Hypothalamus (tissue), 51 donors: ENCODE results near the gene SYN1.

Experiments
- DNase-seq, 51 donors: peaks; one replicate each; lab custom pipeline; 2025; lab: John Stamatoyannopoulos, UW

Gene SYN1

GRCh38 chrX:47574547-47575301 is 44.9 kb downstream of the SYN1 start:
- no peak for DNase-seq

GRCh38 chrX:47574076-47574546 is 45.5 kb downstream of the SYN1 start:
- no peak for DNase-seq

- DNase-seq: no peak
Measured at GRCh38 chrX:47573341-47574075, 46.1 kb downstream of the SYN1 start.

GRCh38 chrX:47572773-47573340 is 46.8 kb downstream of the SYN1 start:
- DNase-seq: no peak

- DNase-seq: no peak
Measured at GRCh38 chrX:47571896-47572295, 47.8 kb downstream of the SYN1 start.

GRCh38 chrX:47571215-47571614 is 48.4 kb downstream of the SYN1 start:
- no peak for DNase-seq

GRCh38 chrX:47570794-47571193 is 48.9 kb downstream of the SYN1 start:
- no peak for DNase-seq

- DNase-seq: no peak
Measured at GRCh38 chrX:47568656-47569295, 50.9 kb downstream of the SYN1 start.

- no peak for DNase-seq
Measured at GRCh38 chrX:47566841-47567240, 52.8 kb downstream of the SYN1 start.

- DNase-seq: no peak
Measured at GRCh38 chrX:47564438-47565085, 55.1 kb downstream of the SYN1 start.

- DNase-seq: no peak
Measured at GRCh38 chrX:47563801-47564315, 55.8 kb downstream of the SYN1 start.

GRCh38 chrX:47562615-47563243 is 56.9 kb downstream of the SYN1 start:
- DNase-seq: peak in 1 of 51 donors; percentile 3

GRCh38 chrX:47561659-47562151 is 58.0 kb downstream of the SYN1 start:
- no peak for DNase-seq

GRCh38 chrX:47560934-47561658 is 58.6 kb downstream of the SYN1 start, which contains the start of gene ARAF:
TSS of gene ARAF (plus strand) at chrX:47561205. CDS start at chrX:47562968, 1,763 bp downstream.
- peak; percentile 72 to 97 (median 89) for DNase-seq

GRCh38 chrX:47560179-47560933 is 59.3 kb downstream of the SYN1 start:
- peak in 1 of 51 donors; percentile 20 for DNase-seq

GRCh38 chrX:47558436-47558835 is 61.2 kb downstream of the SYN1 start:
- no peak for DNase-seq

- DNase-seq: peak; percentile 6 to 94 (median 79)
Measured at GRCh38 chrX:47556045-47556623, 63.5 kb downstream of the SYN1 start.

GRCh38 chrX:47543496-47543895 is 76.2 kb downstream of the SYN1 start:
- DNase-seq: no peak
